ENCODE measurements around the gene SF1. TPM values are rescaled to one million over a fixed set of nuclear protein-coding genes. Genes with fewer than 3 reads are reported as not detected.
A peak's percentile ranks its signal among the peaks of the same experiment; 100 is the strongest.

Gene SF1
- total and polyA plus RNA-seq, 9 of the 15 experiments (the other 6 are each of a cell fraction or from before 2014, with no cell fraction given): 13.1 to 334 (median 111) TPM

DNA sequence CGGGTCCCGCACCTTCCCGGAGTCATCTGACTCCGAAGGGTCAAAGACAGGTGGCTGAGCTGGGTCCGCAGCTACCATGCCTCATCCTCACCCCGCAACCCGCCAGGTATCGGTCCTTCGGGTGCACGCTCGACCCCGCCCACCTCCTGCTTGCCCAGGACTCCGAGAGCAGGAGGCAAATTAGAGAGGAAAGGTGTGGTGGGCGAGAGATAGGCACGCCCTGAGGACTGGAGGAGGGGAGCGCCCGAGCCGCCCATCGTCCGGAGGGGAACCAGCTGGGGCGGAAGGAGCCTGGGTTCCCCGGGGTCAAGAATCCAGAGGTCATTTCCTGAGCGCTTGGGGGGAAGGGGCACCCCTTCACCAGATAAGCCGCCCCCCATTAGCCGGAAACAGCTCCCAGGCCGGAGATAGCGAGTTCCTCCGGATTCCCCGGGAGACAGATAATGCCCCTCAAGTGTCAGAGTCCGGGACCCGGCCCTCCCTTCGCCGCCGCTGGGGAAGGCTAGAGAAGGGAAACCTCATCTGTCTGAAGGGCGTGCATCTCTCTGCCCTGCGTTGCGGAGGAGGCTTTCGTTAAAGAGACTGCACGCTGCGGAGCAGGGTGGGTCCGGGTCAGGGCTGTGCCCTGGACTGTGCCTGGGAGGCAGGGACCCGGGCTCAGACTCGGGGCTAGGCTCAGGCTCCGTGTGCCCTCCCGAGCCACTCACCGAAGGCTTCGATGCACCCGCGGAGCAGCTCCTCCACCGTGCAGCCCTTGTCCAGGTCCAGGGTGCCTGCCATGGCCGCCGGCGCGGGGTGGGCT is 36.1 kb downstream of the SF1 start (continued):
- no peak for TF ChIP-seq TEAD2 (tag; IDR thresholded peaks at IDR 0.05)
- no peak for TF ChIP-seq ZNF24 (IDR thresholded peaks at IDR 0.05)
- no peak for TF ChIP-seq ZNF764 (CRISPR knock-in tag; IDR thresholded peaks at IDR 0.05; ENCODE audit: low read depth)
- TF ChIP-seq POLR2G (IDR thresholded peaks at IDR 0.05; ENCODE audit: low read depth, low read length): no peak
- TF ChIP-seq, protein P1, sequence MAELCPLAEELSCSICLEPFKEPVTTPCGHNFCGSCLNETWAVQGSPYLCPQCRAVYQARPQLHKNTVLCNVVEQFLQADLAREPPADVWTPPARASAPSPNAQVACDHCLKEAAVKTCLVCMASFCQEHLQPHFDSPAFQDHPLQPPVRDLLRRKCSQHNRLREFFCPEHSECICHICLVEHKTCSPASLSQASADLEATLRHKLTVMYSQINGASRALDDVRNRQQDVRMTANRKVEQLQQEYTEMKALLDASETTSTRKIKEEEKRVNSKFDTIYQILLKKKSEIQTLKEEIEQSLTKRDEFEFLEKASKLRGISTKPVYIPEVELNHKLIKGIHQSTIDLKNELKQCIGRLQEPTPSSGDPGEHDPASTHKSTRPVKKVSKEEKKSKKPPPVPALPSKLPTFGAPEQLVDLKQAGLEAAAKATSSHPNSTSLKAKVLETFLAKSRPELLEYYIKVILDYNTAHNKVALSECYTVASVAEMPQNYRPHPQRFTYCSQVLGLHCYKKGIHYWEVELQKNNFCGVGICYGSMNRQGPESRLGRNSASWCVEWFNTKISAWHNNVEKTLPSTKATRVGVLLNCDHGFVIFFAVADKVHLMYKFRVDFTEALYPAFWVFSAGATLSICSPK (IDR thresholded peaks at IDR 0.05; ENCODE audit: borderline replicate concordance): no peak
- peak; percentile 74 for TF ChIP-seq ZBTB17 (CRISPR knock-in tag; IDR thresholded peaks at IDR 0.05)
- TF ChIP-seq NR4A1 (CRISPR knock-in tag; IDR thresholded peaks at IDR 0.05): no peak
- TF ChIP-seq NR4A1 (tag; IDR thresholded peaks at IDR 0.05): 0 out of 2 replicates have a peak, but pooled peaks have one; percentile 34
- TF ChIP-seq MTA3 (IDR thresholded peaks at IDR 0.05; ENCODE audit: borderline replicate concordance): 0 out of 2 replicates have a peak, but pooled peaks have one; percentile 12
- TF ChIP-seq L3MBTL2 (IDR thresholded peaks at IDR 0.05): 0 out of 2 replicates have a peak, but pooled peaks have one; percentile 21
- no peak for TF ChIP-seq ZNF146 (CRISPR knock-in tag; IDR thresholded peaks at IDR 0.05; ENCODE audit: unreplicated experiment)
- TF ChIP-seq RNF2 (IDR thresholded peaks at IDR 0.05): no peak
- TF ChIP-seq, protein P2, sequence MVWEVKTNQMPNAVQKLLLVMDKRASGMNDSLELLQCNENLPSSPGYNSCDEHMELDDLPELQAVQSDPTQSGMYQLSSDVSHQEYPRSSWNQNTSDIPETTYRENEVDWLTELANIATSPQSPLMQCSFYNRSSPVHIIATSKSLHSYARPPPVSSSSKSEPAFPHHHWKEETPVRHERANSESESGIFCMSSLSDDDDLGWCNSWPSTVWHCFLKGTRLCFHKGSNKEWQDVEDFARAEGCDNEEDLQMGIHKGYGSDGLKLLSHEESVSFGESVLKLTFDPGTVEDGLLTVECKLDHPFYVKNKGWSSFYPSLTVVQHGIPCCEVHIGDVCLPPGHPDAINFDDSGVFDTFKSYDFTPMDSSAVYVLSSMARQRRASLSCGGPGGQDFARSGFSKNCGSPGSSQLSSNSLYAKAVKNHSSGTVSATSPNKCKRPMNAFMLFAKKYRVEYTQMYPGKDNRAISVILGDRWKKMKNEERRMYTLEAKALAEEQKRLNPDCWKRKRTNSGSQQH (CRISPR knock-in tag; IDR thresholded peaks at IDR 0.05): no peak
- TF ChIP-seq CBFA2T3 (IDR thresholded peaks at IDR 0.05): peak; percentile 47
- no peak for TF ChIP-seq ILF3 (IDR thresholded peaks at IDR 0.05; ENCODE audit: borderline replicate concordance)
- TF ChIP-seq, protein P3, sequence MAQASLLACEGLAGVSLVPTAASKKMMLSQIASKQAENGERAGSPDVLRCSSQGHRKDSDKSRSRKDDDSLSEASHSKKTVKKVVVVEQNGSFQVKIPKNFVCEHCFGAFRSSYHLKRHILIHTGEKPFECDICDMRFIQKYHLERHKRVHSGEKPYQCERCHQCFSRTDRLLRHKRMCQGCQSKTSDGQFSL (CRISPR knock-in tag; IDR thresholded peaks at IDR 0.05): no peak
- TF ChIP-seq, protein P3 (tag; IDR thresholded peaks at IDR 0.05): no peak
- TF ChIP-seq SAP30 (IDR thresholded peaks at IDR 0.05; ENCODE audit: borderline replicate concordance, insufficient read depth, low read depth, low read length, poor library complexity, severe bottlenecking): no peak
- no peak for TF ChIP-seq CC2D1A (IDR thresholded peaks at IDR 0.05)
- no peak for TF ChIP-seq ZNF75A (CRISPR knock-in tag; IDR thresholded peaks at IDR 0.05)
- TF ChIP-seq ZFP1 (CRISPR knock-in tag; IDR thresholded peaks at IDR 0.05): no peak
- TF ChIP-seq, protein P4, sequence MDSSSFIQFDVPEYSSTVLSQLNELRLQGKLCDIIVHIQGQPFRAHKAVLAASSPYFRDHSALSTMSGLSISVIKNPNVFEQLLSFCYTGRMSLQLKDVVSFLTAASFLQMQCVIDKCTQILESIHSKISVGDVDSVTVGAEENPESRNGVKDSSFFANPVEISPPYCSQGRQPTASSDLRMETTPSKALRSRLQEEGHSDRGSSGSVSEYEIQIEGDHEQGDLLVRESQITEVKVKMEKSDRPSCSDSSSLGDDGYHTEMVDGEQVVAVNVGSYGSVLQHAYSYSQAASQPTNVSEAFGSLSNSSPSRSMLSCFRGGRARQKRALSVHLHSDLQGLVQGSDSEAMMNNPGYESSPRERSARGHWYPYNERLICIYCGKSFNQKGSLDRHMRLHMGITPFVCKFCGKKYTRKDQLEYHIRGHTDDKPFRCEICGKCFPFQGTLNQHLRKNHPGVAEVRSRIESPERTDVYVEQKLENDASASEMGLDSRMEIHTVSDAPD (CRISPR knock-in tag; IDR thresholded peaks at IDR 0.05): no peak
- no peak for TF ChIP-seq SMARCE1 (IDR thresholded peaks at IDR 0.05)
- TF ChIP-seq RB1 (IDR thresholded peaks at IDR 0.05; ENCODE audit: low read depth): no peak
- no peak for TF ChIP-seq SRSF9 (IDR thresholded peaks at IDR 0.05; ENCODE audit: borderline replicate concordance, low read depth, low read length)

Measured in K562 (cell line).